GM23248 (cell line): ENCODE measurements around the gene MXI1.

Experiments used
- EZH2 ChIP-seq: fragments of 200-600 bp; sonication (generic); IDR thresholded peaks from 2 replicates; pipeline ENCODE4 v1.6.1; 2018; ENCODE audit warnings: antibody characterized with exemption, mild to moderate bottlenecking; ENCODE audit not compliant: insufficient read depth, poor library complexity, severe bottlenecking
- EZH2phosphoT487 ChIP-seq: fragments of 200-600 bp; sonication (generic); IDR thresholded peaks from 2 replicates; pipeline ENCODE4 v1.6.1; 2018; ENCODE audit warnings: antibody characterized with exemption, moderate library complexity, mild to moderate bottlenecking, low read depth; ENCODE audit not compliant: insufficient read depth

DNA sequence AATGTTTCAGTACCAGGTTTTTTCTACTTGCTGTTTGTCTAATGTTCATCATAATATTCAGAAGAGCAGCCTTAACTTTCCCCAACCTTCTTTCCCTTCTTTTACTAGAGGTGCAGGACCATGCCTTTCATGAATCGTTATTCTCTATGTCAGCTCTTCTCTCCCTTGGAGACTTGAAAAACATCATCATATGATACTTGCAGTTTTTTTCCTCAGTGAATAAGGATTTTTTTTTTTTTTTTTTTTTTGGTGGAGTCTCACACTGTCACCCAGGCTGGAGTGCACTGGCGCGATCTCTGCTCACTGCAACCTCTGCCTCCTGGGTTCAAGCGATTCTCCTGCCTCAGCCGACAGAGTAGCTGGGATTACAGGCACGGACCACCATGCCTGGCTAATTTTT lies 67.2 kb downstream of the MXI1 start:
- no peak for TF ChIP-seq EZH2
- TF ChIP-seq EZH2phosphoT487: no peak
